Sigmoid colon (tissue), 3 donors: ENCODE measurements around the gene LRP1B.

Experiments
- CTCF ChIP-seq, 4 experiments: fragments of 450-650 bp in 3 of 4; fragments of 200-600 bp in 1 of 4; IDR thresholded peaks; one replicate each; pipeline ENCODE4 v1.5.1; 2016 to 2019; ENCODE audit warnings: antibody characterized with exemption in 4 of 4, mild to moderate bottlenecking in 3 of 4, moderate library complexity in 2 of 4
- POLR2A ChIP-seq, 2 donors: fragments of 450-650 bp; IDR thresholded peaks; one replicate each; pipeline ENCODE4 v1.6.1; 2016; ENCODE audit warnings: antibody characterized with exemption in 2 of 2, mild to moderate bottlenecking in 2 of 2, moderate library complexity in 2 of 2

GRCh38 chr2:140842110-140842509 is 1288.7 kb downstream of the LRP1B start:
- TF ChIP-seq CTCF (IDR thresholded peaks at IDR 0.05): no peak
- TF ChIP-seq POLR2A (IDR thresholded peaks at IDR 0.05): no peak
